Fibroblast of mammary gland (primary cell): Measurements from ENCODE around the gene KCNJ6.

Experiments used
- DNase-seq: peaks from one replicate; pipeline ENCODE4 v3.0.0-alpha.2; 2010; ENCODE audit warnings: low read depth
- H3K4me3 ChIP-seq: 2 replicates; pipeline ENCODE4 v1.5.1; 2011; ENCODE audit warnings: low read depth, mild to moderate bottlenecking, low read length, moderate library complexity; ENCODE audit not compliant: control insufficient read depth
- TF ChIP-seq, protein P1 (sequence below): conservative IDR thresholded peaks from 2 replicates; pipeline ENCODE4 v1.5.1; 2011; ENCODE audit warnings: low read depth, low read length, inconsistent platforms; ENCODE audit not compliant: control insufficient read depth, insufficient read depth

The KCNJ6 gene

DNA sequence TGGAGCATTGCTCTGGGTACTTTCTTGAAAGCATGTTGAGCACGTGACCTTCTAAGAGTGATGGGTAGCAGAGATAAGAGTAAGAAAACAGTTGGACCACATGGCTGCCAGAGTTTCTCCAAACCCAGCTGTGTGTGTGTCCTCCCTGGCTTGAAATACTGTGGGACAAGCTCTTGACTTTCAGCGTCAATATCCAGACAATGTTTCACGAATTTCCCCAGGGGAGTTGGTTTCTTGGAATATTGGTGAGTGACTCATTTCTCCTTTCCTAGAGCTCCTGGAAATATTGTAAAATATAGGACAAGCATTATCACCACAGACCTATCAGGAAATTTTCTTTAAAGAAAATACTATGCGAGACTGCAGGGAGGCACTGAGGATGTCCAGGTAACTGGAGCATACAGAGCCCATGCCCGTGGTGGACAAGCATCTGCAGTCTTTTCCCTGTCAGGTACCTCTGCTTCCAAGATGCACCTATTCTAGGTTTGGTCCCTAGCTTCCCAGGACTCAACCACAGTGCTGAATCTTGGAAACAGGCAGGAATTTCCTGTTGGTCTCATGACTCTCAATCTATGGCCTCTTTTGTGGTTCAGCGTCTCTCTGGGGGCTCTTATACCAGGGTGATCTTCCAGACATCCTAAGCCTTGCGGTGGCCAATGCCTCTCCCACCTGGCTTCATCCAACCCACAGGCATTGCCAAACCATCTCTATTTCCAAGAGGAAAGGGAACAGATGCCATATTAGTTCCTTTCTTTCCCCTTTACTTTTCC lies 67.4 kb downstream of the KCNJ6 start:
- TF ChIP-seq, protein P1, sequence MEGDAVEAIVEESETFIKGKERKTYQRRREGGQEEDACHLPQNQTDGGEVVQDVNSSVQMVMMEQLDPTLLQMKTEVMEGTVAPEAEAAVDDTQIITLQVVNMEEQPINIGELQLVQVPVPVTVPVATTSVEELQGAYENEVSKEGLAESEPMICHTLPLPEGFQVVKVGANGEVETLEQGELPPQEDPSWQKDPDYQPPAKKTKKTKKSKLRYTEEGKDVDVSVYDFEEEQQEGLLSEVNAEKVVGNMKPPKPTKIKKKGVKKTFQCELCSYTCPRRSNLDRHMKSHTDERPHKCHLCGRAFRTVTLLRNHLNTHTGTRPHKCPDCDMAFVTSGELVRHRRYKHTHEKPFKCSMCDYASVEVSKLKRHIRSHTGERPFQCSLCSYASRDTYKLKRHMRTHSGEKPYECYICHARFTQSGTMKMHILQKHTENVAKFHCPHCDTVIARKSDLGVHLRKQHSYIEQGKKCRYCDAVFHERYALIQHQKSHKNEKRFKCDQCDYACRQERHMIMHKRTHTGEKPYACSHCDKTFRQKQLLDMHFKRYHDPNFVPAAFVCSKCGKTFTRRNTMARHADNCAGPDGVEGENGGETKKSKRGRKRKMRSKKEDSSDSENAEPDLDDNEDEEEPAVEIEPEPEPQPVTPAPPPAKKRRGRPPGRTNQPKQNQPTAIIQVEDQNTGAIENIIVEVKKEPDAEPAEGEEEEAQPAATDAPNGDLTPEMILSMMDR = no peak
- peak; percentile 67 for DNase-seq
- H3K4me3 ChIP-seq = no peak overlapping the region

DNA sequence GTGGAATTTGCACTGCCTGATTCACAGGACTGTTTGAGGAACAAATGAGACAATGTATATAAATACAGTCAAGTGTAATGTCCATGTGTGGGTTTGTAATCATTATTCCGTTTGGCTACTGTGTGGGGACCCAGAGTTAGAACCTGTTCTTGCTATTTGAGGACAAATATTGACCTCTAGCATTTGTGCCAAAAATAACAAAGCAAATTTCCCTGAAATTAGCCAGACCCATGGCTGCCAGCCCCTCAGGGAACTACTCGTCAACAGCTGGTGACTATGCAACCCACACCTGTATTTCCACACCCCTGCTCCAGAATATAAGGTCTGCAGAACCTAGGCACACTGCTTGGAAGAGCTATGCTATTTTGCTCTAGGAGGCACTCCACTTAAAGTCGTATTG lies 70.7 kb downstream of the KCNJ6 start:
- no peak for DNase-seq
- TF ChIP-seq, protein P1 = no peak
- no peak overlapping the region for H3K4me3 ChIP-seq

DNA sequence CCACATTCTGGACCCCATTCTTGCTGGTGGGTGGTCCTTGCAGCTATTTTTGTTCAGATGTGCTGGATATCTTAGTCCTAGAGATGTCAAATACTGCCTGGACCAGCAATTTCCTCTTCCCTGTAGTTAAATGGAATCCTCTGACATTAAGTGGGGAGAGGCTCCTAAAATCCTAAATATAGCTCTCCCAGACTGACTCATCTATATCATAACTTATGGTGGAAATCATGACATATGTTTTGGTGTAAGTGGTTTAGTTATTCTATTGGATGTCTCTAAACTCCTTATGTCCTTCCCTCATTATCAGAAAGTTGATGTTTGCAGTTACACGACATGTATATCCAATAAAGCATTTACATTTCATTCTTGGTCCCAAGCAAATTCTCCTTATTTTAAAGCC lies 73.1 kb downstream of the KCNJ6 start:
- no peak overlapping the region for H3K4me3 ChIP-seq
- TF ChIP-seq, protein P1 = no peak
- no peak for DNase-seq

DNA sequence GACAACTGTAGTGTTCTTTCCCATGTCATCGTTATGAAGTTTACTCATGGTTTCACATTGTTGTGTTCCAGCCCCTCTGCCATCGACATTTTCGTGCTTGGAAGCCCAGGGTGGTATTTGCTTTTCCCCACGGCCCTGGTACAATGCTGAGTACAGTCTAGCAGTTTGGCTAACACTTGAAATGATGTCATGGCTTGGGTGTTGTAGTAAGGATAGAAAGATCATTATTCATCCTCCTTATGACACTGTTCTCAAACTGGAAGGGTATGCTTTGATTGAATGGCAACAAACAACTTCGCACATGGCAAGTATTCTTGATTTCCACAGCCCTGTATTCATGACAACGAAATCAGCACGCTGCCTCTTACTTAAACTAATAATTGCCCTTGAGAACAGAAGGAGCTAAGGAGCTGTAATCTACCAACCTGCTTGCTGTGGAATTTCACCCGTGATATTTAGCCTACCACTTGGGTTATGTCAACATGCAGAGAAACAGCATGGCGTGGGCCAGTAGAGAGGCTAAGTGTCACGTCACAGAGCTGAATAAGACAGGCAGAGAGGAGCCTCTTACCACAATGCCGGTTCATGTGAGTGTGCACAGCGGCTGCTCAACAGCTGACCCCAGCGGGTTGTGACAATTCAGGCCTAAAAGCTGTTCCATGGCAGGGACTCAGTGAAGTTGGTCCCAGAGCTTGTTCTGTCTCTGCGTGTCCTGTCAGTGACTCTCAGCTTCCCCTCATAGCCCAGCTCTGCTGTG lies 73.9 kb downstream of the KCNJ6 start:
- TF ChIP-seq, protein P1 = no peak
- no peak for DNase-seq
- no peak overlapping the region for H3K4me3 ChIP-seq

DNA sequence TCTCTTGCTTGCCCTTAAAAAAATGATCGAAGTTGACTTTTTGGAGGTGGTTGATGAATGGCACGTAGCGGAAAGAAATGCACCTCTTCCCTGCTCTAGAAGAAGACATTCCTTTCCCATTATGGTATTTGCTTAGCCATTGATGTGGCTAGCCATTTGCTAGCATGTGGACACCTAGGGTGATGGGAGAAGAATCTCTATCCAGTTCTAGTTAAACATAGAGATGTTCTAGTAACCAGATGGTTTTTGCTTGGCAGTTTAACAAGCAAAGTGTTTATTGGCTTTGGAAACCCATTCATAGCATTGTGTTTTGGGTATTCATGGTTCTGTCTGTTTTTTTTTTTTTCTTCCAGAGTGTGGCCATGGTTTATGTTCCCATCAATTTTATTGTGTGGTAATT lies 78.9 kb downstream of the KCNJ6 start:
- TF ChIP-seq, protein P1 = no peak
- no peak for DNase-seq
- H3K4me3 ChIP-seq = no peak overlapping the region

DNA sequence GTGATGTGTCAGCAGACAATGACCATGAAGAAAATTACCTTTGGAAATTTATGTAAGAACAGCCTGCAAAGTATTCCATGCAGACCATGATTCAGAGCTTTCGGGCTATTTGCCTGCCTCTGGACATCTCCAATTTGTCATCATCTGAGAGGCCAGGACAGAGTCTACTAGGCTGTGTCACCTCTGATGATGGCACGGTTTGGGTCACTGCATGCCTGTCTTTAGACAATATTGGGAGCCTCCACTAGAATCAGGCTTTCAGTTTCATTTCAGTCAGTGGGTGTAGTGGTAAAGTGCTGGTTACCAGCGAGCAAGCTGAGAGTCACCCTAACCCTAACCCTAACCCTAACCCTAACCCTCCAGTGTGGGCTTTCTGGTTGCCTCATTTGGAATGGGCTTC lies 80.8 kb downstream of the KCNJ6 start:
- DNase-seq = no peak
- H3K4me3 ChIP-seq = no peak overlapping the region
- TF ChIP-seq, protein P1 = no peak
